SK-N-SH (cell line): ENCODE measurements around the gene G3BP2. TPM values are rescaled to one million over a fixed set of nuclear protein-coding genes. Genes with fewer than 3 reads are reported as not detected.

Experiments used
- CTCF ChIA-PET: fragments of 300-600, 350-600 bp; formaldehyde crosslinking; extraction: SDS; loops from one replicate; lab custom pipeline; 2021; lab: Yijun Ruan, JAX
- POLR2A ChIA-PET: fragments of 350-600 bp; sonication (Branson Sonifier 250); formaldehyde crosslinking; extraction: SDS; loops from one replicate; lab custom pipeline; 2020; ENCODE audit warnings: antibody characterized with exemption, inconsistent platforms; lab: Yijun Ruan, JAX
- DNase-seq: peaks from one replicate; pipeline ENCODE4 v3.0.0; 2012
- H2AFZ ChIP-seq: fragments of 200-600 bp; sonication (generic); 2 replicates; pipeline ENCODE4 v1.8.1; 2016; ENCODE audit warnings: antibody characterized with exemption, mild to moderate bottlenecking, low read depth
- H3F3A ChIP-seq: fragments of 200-600 bp; sonication (generic); replicated peaks from 2 replicates; pipeline ENCODE3; 2016; ENCODE audit warnings: antibody characterized with exemption, mild to moderate bottlenecking; ENCODE audit not compliant: insufficient read depth
- H3K27ac ChIP-seq, 2 experiments: fragments of 200-500 bp in 1 of 2; fragments of 200-600 bp in 1 of 2; sonication (Bioruptor generic) in 1 of 2; sonication (generic), shearing (Covaris generic) in 1 of 2; 2 replicates each; pipeline versions ENCODE4 v1.5.1 to v1.6.1; 2014 to 2016; ENCODE audit warnings: low read depth in 2 of 2, inconsistent platforms in 1 of 2, low read length in 1 of 2, mild to moderate bottlenecking in 1 of 2, mixed read lengths in 1 of 2
- H3K27me3 ChIP-seq: fragments of 200-600 bp; sonication (generic), shearing (Covaris generic); 2 replicates; pipeline ENCODE4 v1.6.1; 2016; ENCODE audit warnings: mixed run types; ENCODE audit not compliant: insufficient read depth
- H3K36me3 ChIP-seq, 2 experiments: fragments of 200-500 bp in 1 of 2; fragments of 200-600 bp in 1 of 2; sonication (Bioruptor generic) in 1 of 2; sonication (generic) in 1 of 2; replicated peaks in 1 of 2; 2 replicates each; pipeline versions ENCODE3 to v1.5.1; 2014 to 2016; ENCODE audit warnings: low read length in 1 of 2, mild to moderate bottlenecking in 1 of 2; ENCODE audit not compliant: insufficient read depth in 2 of 2, control insufficient read depth in 1 of 2
- H3K4me1 ChIP-seq, 2 experiments: fragments of 200-500 bp in 1 of 2; fragments of 200-600 bp in 1 of 2; sonication (Bioruptor generic) in 1 of 2; sonication (generic), shearing (Covaris generic) in 1 of 2; 2 replicates each; pipeline versions ENCODE4 v1.5.1 to v1.6.1; 2014 to 2016; ENCODE audit warnings: low read depth in 1 of 2, low read length in 1 of 2, mixed run types in 1 of 2; ENCODE audit not compliant: insufficient read depth in 2 of 2, control insufficient read depth in 1 of 2
- H3K4me2 ChIP-seq: fragments of 200-600 bp; sonication (generic), shearing (Covaris generic); 2 replicates; pipeline ENCODE4 v1.6.1; 2017; ENCODE audit warnings: mixed run types
- H3K4me3 ChIP-seq, 2 experiments: fragments of 200-500 bp in 1 of 2; fragments of 200-600 bp in 1 of 2; sonication (Bioruptor generic) in 1 of 2; sonication (generic), shearing (Covaris generic) in 1 of 2; 2 replicates each; pipeline versions ENCODE4 v1.5.1 to v1.8.1; 2014 to 2016; ENCODE audit warnings: low read depth in 2 of 2, inconsistent platforms in 1 of 2, low read length in 1 of 2, mild to moderate bottlenecking in 1 of 2, mixed read lengths in 1 of 2, moderate library complexity in 1 of 2
- H3K79me2 ChIP-seq: fragments of 200-600 bp; sonication (generic); 2 replicates; pipeline ENCODE4 v1.8.1; 2017; ENCODE audit warnings: mild to moderate bottlenecking; ENCODE audit not compliant: insufficient read depth
- H3K9ac ChIP-seq: fragments of 200-600 bp; sonication (generic); 2 replicates; pipeline ENCODE4 v1.6.1; 2017; ENCODE audit warnings: mixed run types
- H3K9me2 ChIP-seq: fragments of 200-600 bp; sonication (generic); 2 replicates; pipeline ENCODE4 v1.6.1; 2017; ENCODE audit warnings: mixed run types
- H3K9me3 ChIP-seq: fragments of 200-600 bp; sonication (generic); 2 replicates; pipeline ENCODE4 v1.6.1; 2017; ENCODE audit warnings: mixed run types, mild to moderate bottlenecking, moderate library complexity
- H4K20me1 ChIP-seq: fragments of 200-600 bp; sonication (generic); 2 replicates; pipeline ENCODE4 v1.6.1; 2017; ENCODE audit warnings: mild to moderate bottlenecking, mixed run types; ENCODE audit not compliant: insufficient read depth
- EP300 ChIP-seq, 2 experiments: IDR thresholded peaks; 2 replicates each; pipeline versions ENCODE4 v1.4.0 to v1.6.1; 2012; ENCODE audit warnings: borderline replicate concordance in 1 of 2, low read depth in 1 of 2, low read length in 1 of 2
- FOXJ3 ChIP-seq: sonication (generic); formaldehyde crosslinking; IDR thresholded peaks from 2 replicates; pipeline ENCODE4 v1.5.1; 2020; ENCODE audit warnings: mild to moderate bottlenecking, missing genetic modification reagents
- FOXM1 ChIP-seq: IDR thresholded peaks from 2 replicates; pipeline ENCODE4 v1.4.0; 2012; ENCODE audit warnings: low read depth, mild to moderate bottlenecking
- IRF3 ChIP-seq: fragments of 150-350 bp; IDR thresholded peaks from 2 replicates; pipeline ENCODE4 v1.6.1; 2016; ENCODE audit warnings: mild to moderate bottlenecking, low read depth, low read length
- NRF1 ChIP-seq: IDR thresholded peaks from 2 replicates; pipeline ENCODE4 v1.6.1; 2012; ENCODE audit warnings: low read depth, mild to moderate bottlenecking, low read length
- POLR2AphosphoS5 ChIP-seq: IDR thresholded peaks from 2 replicates; pipeline ENCODE4 v1.6.1; 2012; ENCODE audit warnings: low read depth, low read length
- RAD21 ChIP-seq: IDR thresholded peaks from 2 replicates; pipeline ENCODE4 v1.6.1; 2012; ENCODE audit warnings: mild to moderate bottlenecking, low read length
- RCOR1 ChIP-seq: fragments of 150-350 bp; IDR thresholded peaks from 2 replicates; pipeline ENCODE4 v1.6.1; 2017; ENCODE audit warnings: antibody characterized with exemption, low read length
- RFX5 ChIP-seq: IDR thresholded peaks from 2 replicates; pipeline ENCODE4 v1.6.1; 2012; ENCODE audit warnings: mild to moderate bottlenecking, improper control_type of control experiment, low read length
- RXRA ChIP-seq: IDR thresholded peaks from 2 replicates; pipeline ENCODE4 v1.4.0; 2012; ENCODE audit warnings: low read depth, mild to moderate bottlenecking, borderline replicate concordance
- SIN3A ChIP-seq: IDR thresholded peaks from 2 replicates; pipeline ENCODE4 v1.6.1; 2012; ENCODE audit warnings: low read depth, mild to moderate bottlenecking, low read length, moderate library complexity, borderline replicate concordance
- TAF1 ChIP-seq: IDR thresholded peaks from 2 replicates; pipeline ENCODE4 v1.6.1; 2012; ENCODE audit warnings: low read depth, mild to moderate bottlenecking, low read length, moderate library complexity, borderline replicate concordance
- WGBS: methylation state at CpG from one replicate; pipeline ENCODE4 v1.1.6; 2017; ENCODE audit warnings: low lambda C conversion rate; 5-methylcytosine and 5-hydroxymethylcytosine counted together
- polyA plus RNA-seq, 3 experiments: library from polyadenylated mRNA; depleted of rRNA; stranded (reverse); fragments of >200 nt; gene quantifications; 2 replicates each; pipeline ENCODE4 v1.2.3, GENCODE V29; 2012
- TF ChIP-seq, protein P1 (sequence below): IDR thresholded peaks from 2 replicates; pipeline ENCODE4 v1.4.0; 2012; ENCODE audit warnings: low read depth, borderline replicate concordance
- TF ChIP-seq, protein P2 (sequence below): fragments of 200-600 bp; sonication (generic); IDR thresholded peaks from 2 replicates; pipeline ENCODE4 v1.6.1; 2017; ENCODE audit warnings: antibody characterized with exemption, mild to moderate bottlenecking, moderate library complexity

Gene G3BP2
- polyA plus RNA-seq, 1 of the 3 experiments (the other 2 are of a cell fraction), result 35.9 TPM

- H3K27me3 ChIP-seq, result no peaks in the 10 kb centered on the region
- H3F3A ChIP-seq, result peaks cover 8% of the 10 kb centered on the region
- CTCF ChIA-PET, result no interaction called here
- H3K4me3 ChIP-seq, result no peak overlapping the region
- H3K4me1 ChIP-seq, result no peaks in the 10 kb centered on the region
- no peak for DNase-seq
- 93% methylated on average over 3 of the region's 3 CpGs for WGBS
- no peaks in the 10 kb centered on the region for H3K9me3 ChIP-seq
- H2AFZ ChIP-seq, result no peak overlapping the region
- H4K20me1 ChIP-seq, result no peaks in the 10 kb centered on the region
- no peak overlapping the region for H3K4me2 ChIP-seq
- H3K79me2 ChIP-seq, result peaks cover 6% of the 10 kb centered on the region; the same call in 1 of the 2 replicates
- TF ChIP-seq, protein P1, sequence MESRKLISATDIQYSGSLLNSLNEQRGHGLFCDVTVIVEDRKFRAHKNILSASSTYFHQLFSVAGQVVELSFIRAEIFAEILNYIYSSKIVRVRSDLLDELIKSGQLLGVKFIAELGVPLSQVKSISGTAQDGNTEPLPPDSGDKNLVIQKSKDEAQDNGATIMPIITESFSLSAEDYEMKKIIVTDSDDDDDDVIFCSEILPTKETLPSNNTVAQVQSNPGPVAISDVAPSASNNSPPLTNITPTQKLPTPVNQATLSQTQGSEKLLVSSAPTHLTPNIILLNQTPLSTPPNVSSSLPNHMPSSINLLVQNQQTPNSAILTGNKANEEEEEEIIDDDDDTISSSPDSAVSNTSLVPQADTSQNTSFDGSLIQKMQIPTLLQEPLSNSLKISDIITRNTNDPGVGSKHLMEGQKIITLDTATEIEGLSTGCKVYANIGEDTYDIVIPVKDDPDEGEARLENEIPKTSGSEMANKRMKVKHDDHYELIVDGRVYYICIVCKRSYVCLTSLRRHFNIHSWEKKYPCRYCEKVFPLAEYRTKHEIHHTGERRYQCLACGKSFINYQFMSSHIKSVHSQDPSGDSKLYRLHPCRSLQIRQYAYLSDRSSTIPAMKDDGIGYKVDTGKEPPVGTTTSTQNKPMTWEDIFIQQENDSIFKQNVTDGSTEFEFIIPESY, result no peak
- TF ChIP-seq RFX5 (no peak), POLR2AphosphoS5 (no peak), RAD21 (no peak), RXRA (no peak)
- H3K27ac ChIP-seq, result no peak overlapping the region
- POLR2A ChIA-PET, result no interaction called here
- no peaks in the 10 kb centered on the region for H3K9me2 ChIP-seq
- peaks cover 66 to 75% of the 10 kb centered on the region in 2 experiments for H3K36me3 ChIP-seq
- H3K9ac ChIP-seq, result no peak overlapping the region
These were observed 29.6 kb downstream of the G3BP2 start for GRCh38 chr4:75643651-75644050.

DNA sequence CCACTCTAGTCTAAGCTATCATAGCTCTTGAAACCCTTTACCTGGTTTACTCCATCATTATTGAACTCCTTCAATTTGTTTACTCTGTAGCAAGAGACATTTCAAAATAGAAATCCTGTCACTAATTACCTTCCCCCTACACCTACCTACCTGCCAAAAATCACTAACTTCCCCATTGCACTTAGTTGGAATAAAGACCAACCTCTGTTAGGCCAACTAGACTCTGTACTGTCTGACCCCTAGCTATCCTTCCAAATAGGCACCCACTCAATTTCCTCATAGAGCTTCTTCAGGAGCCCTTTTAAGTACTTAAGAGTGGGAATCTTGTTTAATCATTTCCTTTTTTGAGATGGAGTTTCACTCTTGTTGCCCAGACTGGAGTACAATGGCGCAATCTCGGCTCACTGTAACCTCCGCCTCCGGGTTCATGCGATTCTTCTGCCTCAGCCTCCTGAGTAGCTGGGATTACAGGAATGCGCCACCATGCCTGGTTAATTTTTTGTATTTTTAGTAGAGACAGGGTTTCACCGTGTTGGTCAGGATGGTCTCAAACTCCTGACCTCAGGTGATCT lies 34.0 kb downstream of the G3BP2 start:
- Histone ChIP-seq H3K36me3 (peaks cover 25 to 32% of the 10 kb centered on the region in 2 experiments), H3K4me2 (no peak overlapping the region), H3K27ac (no peak overlapping the region), H3K9me2 (no peaks in the 10 kb centered on the region), H3K9ac (no peak overlapping the region), H3K9me3 (no peaks in the 10 kb centered on the region), H4K20me1 (no peaks in the 10 kb centered on the region), H3K79me2 (no peaks in the 10 kb centered on the region), H3K4me3 (no peak overlapping the region), H2AFZ (no peak overlapping the region), H3K4me1 (no peaks in the 10 kb centered on the region), H3K27me3 (no peaks in the 10 kb centered on the region), H3F3A (peaks cover 8% of the 10 kb centered on the region)
- TF ChIP-seq SIN3A, result no peak
- TF ChIP-seq RCOR1, result no peak
- no peak for TF ChIP-seq FOXJ3 (CRISPR knock-in tag)
- TF ChIP-seq RFX5, result no peak
- TF ChIP-seq, protein P2, sequence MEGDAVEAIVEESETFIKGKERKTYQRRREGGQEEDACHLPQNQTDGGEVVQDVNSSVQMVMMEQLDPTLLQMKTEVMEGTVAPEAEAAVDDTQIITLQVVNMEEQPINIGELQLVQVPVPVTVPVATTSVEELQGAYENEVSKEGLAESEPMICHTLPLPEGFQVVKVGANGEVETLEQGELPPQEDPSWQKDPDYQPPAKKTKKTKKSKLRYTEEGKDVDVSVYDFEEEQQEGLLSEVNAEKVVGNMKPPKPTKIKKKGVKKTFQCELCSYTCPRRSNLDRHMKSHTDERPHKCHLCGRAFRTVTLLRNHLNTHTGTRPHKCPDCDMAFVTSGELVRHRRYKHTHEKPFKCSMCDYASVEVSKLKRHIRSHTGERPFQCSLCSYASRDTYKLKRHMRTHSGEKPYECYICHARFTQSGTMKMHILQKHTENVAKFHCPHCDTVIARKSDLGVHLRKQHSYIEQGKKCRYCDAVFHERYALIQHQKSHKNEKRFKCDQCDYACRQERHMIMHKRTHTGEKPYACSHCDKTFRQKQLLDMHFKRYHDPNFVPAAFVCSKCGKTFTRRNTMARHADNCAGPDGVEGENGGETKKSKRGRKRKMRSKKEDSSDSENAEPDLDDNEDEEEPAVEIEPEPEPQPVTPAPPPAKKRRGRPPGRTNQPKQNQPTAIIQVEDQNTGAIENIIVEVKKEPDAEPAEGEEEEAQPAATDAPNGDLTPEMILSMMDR, result no peak
- no peak for TF ChIP-seq FOXM1
- TF ChIP-seq NRF1, result no peak
- no peak for TF ChIP-seq EP300 (IDR thresholded peaks at IDR 0.05; ENCODE audit: borderline replicate concordance in 1 of 2, low read depth in 1 of 2, low read length in 1 of 2)
- no peak for TF ChIP-seq TAF1
- TF ChIP-seq IRF3, result no peak
- DNase-seq, result no peak
- POLR2A ChIA-PET, result no interaction called here
- 100% methylated on average over 7 of the region's 7 CpGs for WGBS
- CTCF ChIA-PET, result no interaction called here
